Keratinocyte (primary cell): Measurements from ENCODE around the gene ZNF446. TPM values are rescaled to one million over a fixed set of nuclear protein-coding genes. Genes with fewer than 3 reads are reported as not detected.

Experiments used
- DNase-seq: peaks from one replicate; pipeline ENCODE4 v3.0.0-alpha.2; 2011; ENCODE audit warnings: low read depth, missing footprints, low spot score
- FAIRE-seq: peaks from 2 replicates; lab custom pipeline; 2011; peaks lifted over from hg19 to GRCh38; lab: Jason Lieb, UNC
- H2AFZ ChIP-seq: 2 replicates; pipeline ENCODE4 v1.6.0; 2012; ENCODE audit warnings: low read length, control low read depth, inconsistent platforms; ENCODE audit not compliant: control insufficient read depth
- H3K27ac ChIP-seq: 2 replicates; pipeline ENCODE4 v1.5.1; 2011; ENCODE audit warnings: low read length; ENCODE audit not compliant: control insufficient read depth, insufficient read depth
- H3K27me3 ChIP-seq: 3 replicates; pipeline ENCODE4 v1.6.0; 2011; ENCODE audit warnings: low read length; ENCODE audit not compliant: control insufficient read depth, insufficient read depth; ENCODE audit errors: extremely low read depth
- H3K36me3 ChIP-seq, 2 experiments: 2 replicates in 1 of 2; 3 replicates in 1 of 2; pipeline ENCODE4 v1.5.1; 2011; ENCODE audit warnings: low read length in 2 of 2, mild to moderate bottlenecking in 1 of 2; ENCODE audit not compliant: control insufficient read depth in 2 of 2, insufficient read depth in 2 of 2; ENCODE audit errors: extremely low read depth in 1 of 2
- H3K4me1 ChIP-seq: 3 replicates; pipeline ENCODE4 v1.5.1; 2011; ENCODE audit warnings: low read length; ENCODE audit not compliant: control insufficient read depth, insufficient read depth; ENCODE audit errors: extremely low read depth
- H3K4me2 ChIP-seq: 3 replicates; pipeline ENCODE4 v1.6.0; 2011; ENCODE audit warnings: low read depth, low read length; ENCODE audit not compliant: control insufficient read depth, insufficient read depth; ENCODE audit errors: extremely low read depth
- H3K4me3 ChIP-seq, 3 experiments: fragments of 200-600 bp in 1 of 3; sonication (generic) in 1 of 3; 2 replicates in 2 of 3; 3 replicates in 1 of 3; pipeline ENCODE4 v1.5.1; 2011 to 2016; ENCODE audit warnings: low read length in 3 of 3, mild to moderate bottlenecking in 3 of 3, control low read depth in 2 of 3, inconsistent platforms in 1 of 3, low read depth in 1 of 3, mixed read lengths in 1 of 3, mixed run types in 1 of 3, moderate library complexity in 1 of 3; ENCODE audit not compliant: control insufficient read depth in 2 of 3, insufficient read depth in 2 of 3; ENCODE audit errors: extremely low read depth in 1 of 3
- H3K79me2 ChIP-seq: 2 replicates; pipeline ENCODE4 v1.6.0; 2012; ENCODE audit warnings: low read length; ENCODE audit not compliant: control insufficient read depth, insufficient read depth
- H3K9ac ChIP-seq: 3 replicates; pipeline ENCODE4 v1.6.0; 2011; ENCODE audit warnings: low read length; ENCODE audit not compliant: control insufficient read depth, insufficient read depth; ENCODE audit errors: extremely low read depth
- H3K9me1 ChIP-seq: 3 replicates; pipeline ENCODE4 v1.6.0; 2011; ENCODE audit warnings: low read length; ENCODE audit not compliant: control insufficient read depth, insufficient read depth; ENCODE audit errors: extremely low read depth
- H3K9me3 ChIP-seq: 2 replicates; pipeline ENCODE4 v1.5.1; 2012; ENCODE audit warnings: low read depth, low read length; ENCODE audit not compliant: control insufficient read depth
- H4K20me1 ChIP-seq: 3 replicates; pipeline ENCODE4 v1.6.0; 2011; ENCODE audit warnings: low read length; ENCODE audit not compliant: control insufficient read depth, insufficient read depth; ENCODE audit errors: extremely low read depth
- CTCF ChIP-seq, 3 experiments: IDR thresholded peaks in 1 of 3; conservative IDR thresholded peaks in 1 of 3; optimal IDR thresholded peaks in 1 of 3; 2 replicates in 2 of 3; 3 replicates in 1 of 3; pipeline versions ENCODE3 to v1.5.1; 2011; ENCODE audit warnings: low read length in 3 of 3, mild to moderate bottlenecking in 3 of 3, moderate library complexity in 2 of 3, control low read depth in 1 of 3, inconsistent platforms in 1 of 3; ENCODE audit not compliant: insufficient read depth in 2 of 3; ENCODE audit errors: extremely low read depth in 1 of 3
- EZH2 ChIP-seq: IDR thresholded peaks from one replicate; pipeline ENCODE4 v1.6.1; 2012; ENCODE audit warnings: inconsistent platforms, mild to moderate bottlenecking, low read length, moderate library complexity
- dilution Hi-C: fragments of 300-500 bp; cut with MboI; formaldehyde crosslinking; loops from one replicate; pipeline ENCODE4 v1.7.0; 2020; ENCODE audit warnings: low sequenced_read_pairs; ENCODE audit not compliant: extremely low pct_ligation_motif_present
- polyA plus RNA-seq, 5 experiments: library from polyadenylated mRNA; depleted of rRNA in 3 of 5; stranded (reverse) in 3 of 5; stranded (forward) in 1 of 5; unstranded in 1 of 5; fragments of >200 nt; gene quantifications; 1 replicate in 1 of 5; 2 replicates in 3 of 5; 3 replicates in 1 of 5; pipeline versions ENCODE4 v1.2.1 to v1.2.3, GENCODE V29; 2011 to 2012; ENCODE audit warnings: missing spikeins in 2 of 5, low read depth in 1 of 5, low replicate concordance in 1 of 5

Gene ZNF446
- polyA plus RNA-seq, 1 donor (not counting 4 experiments of a cell fraction or from before 2014, with no cell fraction given) = 2.1 TPM

DNA sequence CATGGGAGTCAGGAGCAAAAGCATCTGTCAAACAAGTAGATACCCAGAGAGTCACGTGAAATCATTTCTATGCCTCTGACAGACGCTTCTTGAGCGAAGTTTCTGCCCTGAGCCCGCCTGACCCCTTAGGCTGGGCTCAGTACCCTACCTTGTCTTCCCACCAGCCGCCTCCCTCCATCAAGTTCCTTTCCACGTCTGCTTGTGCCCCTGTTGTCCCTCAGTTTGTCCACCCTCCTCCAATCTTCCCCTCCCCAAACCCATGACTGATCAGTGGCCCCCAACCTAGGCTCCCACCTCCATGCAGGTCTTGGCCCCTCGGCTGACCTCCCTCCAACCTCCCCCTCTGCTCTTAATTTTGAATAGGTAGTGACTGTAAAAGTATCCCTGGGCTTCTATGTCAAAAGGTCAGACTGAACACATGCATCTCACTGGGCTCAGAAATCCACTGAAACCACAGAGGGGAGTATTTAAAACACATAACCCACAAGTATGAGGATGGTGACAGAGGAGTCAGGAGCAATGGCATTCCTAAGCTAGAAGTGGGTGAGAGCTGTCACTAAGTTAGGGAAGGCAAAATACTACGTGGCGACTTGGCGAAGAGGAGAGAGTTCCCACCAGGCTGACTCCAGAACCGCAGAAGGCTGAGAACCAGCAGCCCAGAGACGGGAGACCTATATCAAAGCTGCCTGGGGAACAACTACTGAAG, 1.7 kb upstream of the ZNF446 start:
- no peak overlapping the region for H2AFZ ChIP-seq
- TF ChIP-seq EZH2 (no peak), CTCF (optimal IDR thresholded peaks at IDR 0.05 in 1 of 3, IDR thresholded peaks at IDR 0.05 in 1 of 3, conservative IDR thresholded peaks at IDR 0.05 in 1 of 3; ENCODE audit: extremely low read depth in 1 of 3, insufficient read depth in 2 of 3, low read length in 3 of 3) (no peak)
- H3K9me1 ChIP-seq = no peaks in the 10 kb centered on the region
- no peaks in the 10 kb centered on the region for H3K27me3 ChIP-seq
- DNase-seq (no peak), FAIRE-seq (no peak)
- H3K36me3 ChIP-seq = peaks cover 7 to 11% of the 10 kb centered on the region in 2 experiments
- no peak overlapping the region for H3K4me3 ChIP-seq
- no peak overlapping the region for H3K27ac ChIP-seq
- peaks cover 15% of the 10 kb centered on the region for H3K4me1 ChIP-seq
- H3K4me2 ChIP-seq = peak overlapping the region; percentile 91
- no peak overlapping the region for H3K9ac ChIP-seq
- no peaks in the 10 kb centered on the region for H4K20me1 ChIP-seq
- H3K79me2 ChIP-seq = peaks cover 2% of the 10 kb centered on the region
- no peaks in the 10 kb centered on the region for H3K9me3 ChIP-seq
- dilution Hi-C loops = no loop called here

DNA sequence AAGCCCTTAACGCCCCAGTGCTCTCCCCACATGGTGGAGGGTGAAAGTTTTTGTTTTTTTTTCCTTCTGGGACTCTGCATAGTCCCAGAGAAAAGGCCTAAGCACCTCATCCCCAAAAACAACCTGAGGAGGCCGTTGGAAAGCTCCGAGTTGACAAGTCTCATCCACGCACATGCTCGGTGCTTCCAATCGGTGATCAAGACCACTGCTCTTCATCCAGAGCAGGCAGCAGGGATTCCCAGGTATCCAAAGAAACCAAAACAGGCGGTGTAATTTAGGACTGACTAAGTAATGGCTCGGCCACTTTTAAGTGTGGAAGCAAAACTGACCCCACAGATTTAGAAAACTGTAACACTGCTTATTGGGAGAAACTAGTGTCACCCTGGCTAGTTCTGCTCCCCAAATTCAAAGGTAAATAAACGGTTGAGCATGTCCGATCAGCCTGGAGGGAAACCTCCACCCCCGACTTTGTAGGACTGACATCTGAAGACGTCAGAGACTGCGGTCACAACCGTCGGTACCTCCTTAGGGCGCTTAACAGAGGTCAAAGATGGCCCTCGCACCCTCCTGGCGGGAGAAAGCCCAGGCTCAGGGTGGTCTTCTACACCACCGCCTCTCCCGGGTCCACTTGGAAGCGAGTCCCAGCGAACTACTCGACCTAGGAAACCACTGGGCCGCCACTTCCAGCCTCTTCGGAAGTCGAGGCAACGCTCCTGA, 997 bp upstream of the ZNF446 start:
- no peaks in the 10 kb centered on the region for H3K27me3 ChIP-seq
- DNase-seq (no peak), FAIRE-seq (no peak)
- H3K9me3 ChIP-seq = no peaks in the 10 kb centered on the region
- TF ChIP-seq EZH2 = no peak
- no peak for TF ChIP-seq CTCF (optimal IDR thresholded peaks at IDR 0.05 in 1 of 3, IDR thresholded peaks at IDR 0.05 in 1 of 3, conservative IDR thresholded peaks at IDR 0.05 in 1 of 3; ENCODE audit: extremely low read depth in 1 of 3, insufficient read depth in 2 of 3, low read length in 3 of 3)
- H3K4me1 ChIP-seq = peaks cover 15% of the 10 kb centered on the region
- dilution Hi-C loops = no loop called here
- H3K9ac ChIP-seq = peak overlapping the region; percentile 80
- H3K79me2 ChIP-seq = no peaks in the 10 kb centered on the region
- H3K36me3 ChIP-seq = peaks cover 7 to 12% of the 10 kb centered on the region in 2 experiments
- H3K9me1 ChIP-seq = no peaks in the 10 kb centered on the region
- H2AFZ ChIP-seq = no peak overlapping the region
- H3K4me2 ChIP-seq = peak overlapping the region; percentile 91
- H3K4me3 ChIP-seq = peak overlapping the region; percentile 62 to 83 (median 68)
- peak overlapping the region; percentile 63 for H3K27ac ChIP-seq
- no peaks in the 10 kb centered on the region for H4K20me1 ChIP-seq
